Esophagus squamous epithelium (tissue), 5 donors: Measurements from ENCODE around the gene SUPT3H. TPM values are rescaled to one million over a fixed set of nuclear protein-coding genes. Genes with fewer than 3 reads are reported as not detected.
"Not testable (repeated sequence)": the region's sequence is repeated elsewhere in the genome, so short reads cannot be mapped to it uniquely, and the experiment has no call there.

Experiments used
- DNase-seq: peaks from one replicate; lab custom pipeline; 2025; lab: John Stamatoyannopoulos, UW
- H3K27ac ChIP-seq, 4 donors: fragments of 200-600 bp; sonication (generic); one replicate each; pipeline ENCODE4 v1.5.1; 2016 to 2019; ENCODE audit warnings: mild to moderate bottlenecking in 1 of 4
- H3K27me3 ChIP-seq, 4 donors: fragments of 200-600 bp; sonication (generic); 1 replicate in 3 of 4; 2 replicates in 1 of 4; pipeline versions ENCODE4 v1.5.1 to v1.6.0; 2017 to 2021; ENCODE audit warnings: antibody characterized with exemption in 1 of 4
- H3K36me3 ChIP-seq, 3 donors: fragments of 200-600 bp; sonication (generic); one replicate each; pipeline ENCODE4 v1.5.1; 2016 to 2019
- H3K4me1 ChIP-seq, 3 donors: fragments of 200-600 bp; sonication (generic); one replicate each; pipeline ENCODE4 v1.5.1; 2017 to 2019
- H3K4me3 ChIP-seq, 4 donors: fragments of 200-600 bp; sonication (generic); 1 replicate in 3 of 4; 2 replicates in 1 of 4; pipeline ENCODE4 v1.5.1; 2016 to 2019; ENCODE audit warnings: mild to moderate bottlenecking in 2 of 4, moderate library complexity in 1 of 4
- H3K9me3 ChIP-seq, 3 donors: fragments of 200-600 bp; sonication (generic); one replicate each; pipeline ENCODE4 v1.5.1; 2016 to 2019
- CTCF ChIP-seq, 6 experiments: fragments of 450-650 bp in 4 of 6; fragments of 200-600 bp in 2 of 6; sonication (generic) in 2 of 6; IDR thresholded peaks; one replicate each; pipeline ENCODE4 v1.5.1; 2016 to 2019; ENCODE audit warnings: antibody characterized with exemption in 6 of 6, mild to moderate bottlenecking in 4 of 6, moderate library complexity in 4 of 6
- POLR2A ChIP-seq, 4 donors: fragments of 450-650 bp; IDR thresholded peaks; one replicate each; pipeline ENCODE4 v1.6.1; 2017; ENCODE audit warnings: antibody characterized with exemption in 4 of 4, mild to moderate bottlenecking in 4 of 4, moderate library complexity in 3 of 4
- WGBS, 2 donors: methylation state at CpG; one replicate each; pipeline ENCODE4 v1.1.5; 2018; 5-methylcytosine and 5-hydroxymethylcytosine counted together
- intact Hi-C: fragments of 100-400 bp; cut with DNase I; formaldehyde crosslinking; loops from one replicate; pipeline ENCODE4 v1.15.0; 2022
- total RNA-seq, 4 donors: library from RNA; depleted of rRNA; stranded (reverse); fragments of >200 nt; gene quantifications; one replicate each; pipeline ENCODE4 v1.1.0, GENCODE V29; 2016
- donor health status: DM: yes; HTN: yes; CAD: no.

The SUPT3H gene
- total RNA-seq, 4 donors from 2014 or later, result 3.6 to 10.9 (median 5.3) TPM

GRCh38 chr6:45293306-45293705 is 84.4 kb downstream of the SUPT3H start:
- Histone ChIP-seq H3K4me3 (no peak overlapping the region), H3K9me3 (no peaks in the 10 kb centered on the region), H3K4me1 (no peaks in the 10 kb centered on the region), H3K27ac (no peak overlapping the region), H3K36me3 (no peaks in the 10 kb centered on the region), H3K27me3 (no peaks in the 10 kb centered on the region)
- intact Hi-C loops, result no loop called here
- TF ChIP-seq POLR2A (IDR thresholded peaks at IDR 0.05), result no peak
- WGBS, 2 donors, result 73 to 75% methylated on average over 3 of the region's 3 CpGs
- no peak for DNase-seq

GRCh38 chr6:45289751-45290514 is 87.8 kb downstream of the SUPT3H start:
- TF ChIP-seq CTCF (IDR thresholded peaks at IDR 0.05) (no peak), POLR2A (IDR thresholded peaks at IDR 0.05) (no peak)
- Histone ChIP-seq H3K27me3 (no peaks in the 10 kb centered on the region), H3K9me3 (no peaks in the 10 kb centered on the region), H3K27ac (no peak overlapping the region), H3K4me1 (no peaks in the 10 kb centered on the region), H3K36me3 (no peaks in the 10 kb centered on the region), H3K4me3 (no peak overlapping the region)
- WGBS, 2 donors, result 91 to 95% methylated on average over 5 of the region's 5 CpGs
- intact Hi-C loops, result no loop called here
- DNase-seq, result no peak

GRCh38 chr6:45286707-45287106 is 91.0 kb downstream of the SUPT3H start:
- 90% methylated on average over 3 of the region's 3 CpGs for WGBS, 2 donors
- H3K4me3 ChIP-seq, result not testable (repeated sequence)

GRCh38 chr6:45278367-45278766 is 99.4 kb downstream of the SUPT3H start:
- Histone ChIP-seq H3K36me3 (no peaks in the 10 kb centered on the region), H3K4me3 (no peak overlapping the region), H3K27me3 (no peaks in the 10 kb centered on the region), H3K9me3 (no peaks in the 10 kb centered on the region), H3K4me1 (no peaks in the 10 kb centered on the region), H3K27ac (no peak overlapping the region)
- intact Hi-C loops, result no loop called here
- DNase-seq, result no peak
- 81 to 82% methylated on average over 1 of the region's 1 CpG for WGBS, 2 donors
- TF ChIP-seq CTCF (IDR thresholded peaks at IDR 0.05) (no peak), POLR2A (IDR thresholded peaks at IDR 0.05) (no peak)

More at GRCh38 chr6:45286707-45287106, 91.0 kb downstream of the SUPT3H start:
- intact Hi-C loops, H3K4me1 ChIP-seq, H3K27me3 ChIP-seq, H3K9me3 ChIP-seq, DNase-seq, H3K27ac ChIP-seq, H3K36me3 ChIP-seq: not testable (repeated sequence)

- intact Hi-C loops, H3K27ac ChIP-seq: not testable (repeated sequence)
Measured at GRCh38 chr6:45277741-45278140, 100.0 kb downstream of the SUPT3H start.

GRCh38 chr6:45275358-45275757 is 102.4 kb downstream of the SUPT3H start:
- no peaks in the 10 kb centered on the region for H3K36me3 ChIP-seq
- no peaks in the 10 kb centered on the region for H3K9me3 ChIP-seq
- WGBS, 2 donors, result 89 to 91% methylated on average over 1 of the region's 1 CpG
- no peaks in the 10 kb centered on the region for H3K27me3 ChIP-seq
- H3K27ac ChIP-seq, result no peak overlapping the region
- TF ChIP-seq CTCF (IDR thresholded peaks at IDR 0.05) (no peak), POLR2A (IDR thresholded peaks at IDR 0.05) (no peak)
- H3K4me3 ChIP-seq, result no peak overlapping the region
- no peaks in the 10 kb centered on the region for H3K4me1 ChIP-seq
- DNase-seq, result no peak
- intact Hi-C loops, result no loop called here

More at GRCh38 chr6:45277741-45278140, 100.0 kb downstream of the SUPT3H start:
- H3K4me1 ChIP-seq, H3K9me3 ChIP-seq, H3K36me3 ChIP-seq, DNase-seq, H3K27me3 ChIP-seq, H3K4me3 ChIP-seq: not testable (repeated sequence)
- WGBS, 2 donors, result 78 to 88% methylated on average over 4 of the region's 4 CpGs
